ENCODE measurements around the gene SYMPK. TPM values are rescaled to one million over a fixed set of nuclear protein-coding genes. Genes with fewer than 3 reads are reported as not detected.

Gene SYMPK
- total RNA-seq, 1 donor from 2014 or later: 70.0 TPM

DNA sequence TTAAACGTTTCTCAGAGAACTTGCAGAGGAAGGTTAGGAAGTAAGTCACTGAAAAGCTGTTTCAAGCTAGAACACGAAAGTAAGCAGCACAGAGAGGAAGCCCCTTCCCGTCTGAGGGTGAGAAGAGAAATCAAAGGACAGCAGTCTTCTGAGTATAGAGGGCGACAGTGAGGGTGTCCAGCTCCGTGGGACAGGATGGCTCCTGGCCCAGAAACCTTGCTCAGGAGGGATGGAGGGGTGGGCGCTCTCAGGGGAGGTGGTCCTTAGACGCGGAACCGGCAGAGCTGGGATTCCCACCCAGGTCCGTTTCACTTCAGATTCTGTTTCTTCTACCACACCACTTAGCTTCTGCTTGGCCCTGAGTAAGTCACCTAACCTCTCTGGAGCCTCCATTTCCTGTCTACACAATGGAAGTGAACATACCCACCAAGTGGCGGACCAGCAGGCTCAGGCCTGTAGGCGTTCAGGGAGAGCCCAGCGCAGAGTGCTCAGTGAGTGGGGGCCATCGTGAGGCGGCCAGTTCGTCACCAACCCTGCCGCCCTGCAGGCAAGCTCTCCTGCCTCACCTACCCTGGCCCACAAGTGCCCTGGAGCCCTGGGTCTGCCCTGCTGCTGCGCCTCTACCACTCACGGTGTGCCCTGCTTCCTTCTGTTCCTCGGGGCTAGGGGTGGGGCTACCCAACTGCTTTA lies 42.4 kb downstream of the SYMPK start:
- H2AFZ ChIP-seq (ENCODE audit: low read depth, low read length): no peak overlapping the region
- no peak overlapping the region for H3K4me3 ChIP-seq (ENCODE audit: insufficient read depth, low read depth, low read length)
- no peaks in the 10 kb centered on the region for H3K9me3 Mint-ChIP-seq (ENCODE audit: unreplicated experiment)
- H3K4me2 ChIP-seq (ENCODE audit: low read length): no peak overlapping the region
- H3K4me1 Mint-ChIP-seq (ENCODE audit: low read depth, unreplicated experiment): peaks cover 4% of the 10 kb centered on the region
- H4K20me1 ChIP-seq (ENCODE audit: insufficient read depth, low read length): peaks cover 12% of the 10 kb centered on the region
- no peak overlapping the region for H3K27ac Mint-ChIP-seq (ENCODE audit: unreplicated experiment)
- peaks cover 3% of the 10 kb centered on the region for H3K4me1 ChIP-seq (ENCODE audit: insufficient read depth, low read length)
- no peak overlapping the region for H3K9ac ChIP-seq (ENCODE audit: low read length)
- H3K36me3 Mint-ChIP-seq (ENCODE audit: low read depth, unreplicated experiment): peaks cover 8% of the 10 kb centered on the region
- H3K36me3 ChIP-seq (ENCODE audit: insufficient read depth, low read length): peaks cover 20% of the 10 kb centered on the region
- H3K79me2 ChIP-seq (ENCODE audit: insufficient read depth, low read length): no peaks in the 10 kb centered on the region
- H3K4me3 Mint-ChIP-seq (ENCODE audit: unreplicated experiment): no peak overlapping the region
- FAIRE-seq: no peak
- H3K9me3 ChIP-seq (ENCODE audit: insufficient read depth, low read depth, low read length): no peaks in the 10 kb centered on the region
- DNase-seq (ENCODE audit: low read depth): no peak
- H3K27ac ChIP-seq (ENCODE audit: low read depth, low read length): no peak overlapping the region
- no peaks in the 10 kb centered on the region for H3K27me3 ChIP-seq (ENCODE audit: insufficient read depth, low read length)
- TF ChIP-seq EZH2 (IDR thresholded peaks at IDR 0.05; ENCODE audit: insufficient read depth, low read length): no peak
- TF ChIP-seq, protein P1, sequence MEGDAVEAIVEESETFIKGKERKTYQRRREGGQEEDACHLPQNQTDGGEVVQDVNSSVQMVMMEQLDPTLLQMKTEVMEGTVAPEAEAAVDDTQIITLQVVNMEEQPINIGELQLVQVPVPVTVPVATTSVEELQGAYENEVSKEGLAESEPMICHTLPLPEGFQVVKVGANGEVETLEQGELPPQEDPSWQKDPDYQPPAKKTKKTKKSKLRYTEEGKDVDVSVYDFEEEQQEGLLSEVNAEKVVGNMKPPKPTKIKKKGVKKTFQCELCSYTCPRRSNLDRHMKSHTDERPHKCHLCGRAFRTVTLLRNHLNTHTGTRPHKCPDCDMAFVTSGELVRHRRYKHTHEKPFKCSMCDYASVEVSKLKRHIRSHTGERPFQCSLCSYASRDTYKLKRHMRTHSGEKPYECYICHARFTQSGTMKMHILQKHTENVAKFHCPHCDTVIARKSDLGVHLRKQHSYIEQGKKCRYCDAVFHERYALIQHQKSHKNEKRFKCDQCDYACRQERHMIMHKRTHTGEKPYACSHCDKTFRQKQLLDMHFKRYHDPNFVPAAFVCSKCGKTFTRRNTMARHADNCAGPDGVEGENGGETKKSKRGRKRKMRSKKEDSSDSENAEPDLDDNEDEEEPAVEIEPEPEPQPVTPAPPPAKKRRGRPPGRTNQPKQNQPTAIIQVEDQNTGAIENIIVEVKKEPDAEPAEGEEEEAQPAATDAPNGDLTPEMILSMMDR (IDR thresholded peaks at IDR 0.05; ENCODE audit: insufficient read depth, low read depth, low read length): no peak
- no peaks in the 10 kb centered on the region for H3K27me3 Mint-ChIP-seq (ENCODE audit: low read depth, unreplicated experiment)

DNA sequence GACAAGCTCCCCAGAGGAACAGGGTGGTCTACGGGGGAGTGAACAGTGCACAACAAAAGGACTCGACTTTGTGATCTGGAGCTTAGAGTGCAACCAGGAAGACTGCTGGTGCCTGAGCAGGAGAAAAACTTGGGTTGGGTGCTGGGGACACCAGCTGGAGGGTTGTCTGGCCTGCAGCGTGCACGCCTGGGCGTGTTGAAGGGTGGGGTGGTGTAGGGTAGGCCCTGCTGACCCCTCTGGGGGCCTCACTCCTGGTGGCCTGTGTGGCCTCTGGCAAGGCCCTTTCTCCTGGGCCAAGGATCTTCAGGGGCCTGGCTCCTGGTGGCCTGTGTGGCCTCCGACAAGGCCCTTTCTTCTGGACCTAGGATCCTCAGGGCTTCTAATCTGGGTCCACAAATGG lies 43.2 kb downstream of the SYMPK start:
- Histone ChIP-seq H3K9me3 (ENCODE audit: insufficient read depth, low read depth, low read length) (no peaks in the 10 kb centered on the region), H4K20me1 (ENCODE audit: insufficient read depth, low read length) (peaks cover 12% of the 10 kb centered on the region), H3K4me1 (ENCODE audit: insufficient read depth, low read length) (peaks cover 4% of the 10 kb centered on the region), H3K27me3 (ENCODE audit: insufficient read depth, low read length) (no peaks in the 10 kb centered on the region), H2AFZ (ENCODE audit: low read depth, low read length) (no peak overlapping the region), H3K27ac (ENCODE audit: low read depth, low read length) (no peak overlapping the region), H3K36me3 (ENCODE audit: insufficient read depth, low read length) (peaks cover 13% of the 10 kb centered on the region), H3K79me2 (ENCODE audit: insufficient read depth, low read length) (no peaks in the 10 kb centered on the region), H3K4me3 (ENCODE audit: insufficient read depth, low read depth, low read length) (no peak overlapping the region), H3K9ac (ENCODE audit: low read length) (no peak overlapping the region), H3K4me2 (ENCODE audit: low read length) (no peak overlapping the region)
- no peaks in the 10 kb centered on the region for H3K9me3 Mint-ChIP-seq (ENCODE audit: unreplicated experiment)
- H3K36me3 Mint-ChIP-seq (ENCODE audit: low read depth, unreplicated experiment): peaks cover 8% of the 10 kb centered on the region
- peaks cover 4% of the 10 kb centered on the region for H3K4me1 Mint-ChIP-seq (ENCODE audit: low read depth, unreplicated experiment)
- DNase-seq (ENCODE audit: low read depth): no peak
- H3K4me3 Mint-ChIP-seq (ENCODE audit: unreplicated experiment): no peak overlapping the region
- H3K27ac Mint-ChIP-seq (ENCODE audit: unreplicated experiment): no peak overlapping the region
- FAIRE-seq: no peak
- no peaks in the 10 kb centered on the region for H3K27me3 Mint-ChIP-seq (ENCODE audit: low read depth, unreplicated experiment)
- TF ChIP-seq, protein P1 (IDR thresholded peaks at IDR 0.05; ENCODE audit: insufficient read depth, low read depth, low read length): no peak
- TF ChIP-seq EZH2 (IDR thresholded peaks at IDR 0.05; ENCODE audit: insufficient read depth, low read length): no peak

DNA sequence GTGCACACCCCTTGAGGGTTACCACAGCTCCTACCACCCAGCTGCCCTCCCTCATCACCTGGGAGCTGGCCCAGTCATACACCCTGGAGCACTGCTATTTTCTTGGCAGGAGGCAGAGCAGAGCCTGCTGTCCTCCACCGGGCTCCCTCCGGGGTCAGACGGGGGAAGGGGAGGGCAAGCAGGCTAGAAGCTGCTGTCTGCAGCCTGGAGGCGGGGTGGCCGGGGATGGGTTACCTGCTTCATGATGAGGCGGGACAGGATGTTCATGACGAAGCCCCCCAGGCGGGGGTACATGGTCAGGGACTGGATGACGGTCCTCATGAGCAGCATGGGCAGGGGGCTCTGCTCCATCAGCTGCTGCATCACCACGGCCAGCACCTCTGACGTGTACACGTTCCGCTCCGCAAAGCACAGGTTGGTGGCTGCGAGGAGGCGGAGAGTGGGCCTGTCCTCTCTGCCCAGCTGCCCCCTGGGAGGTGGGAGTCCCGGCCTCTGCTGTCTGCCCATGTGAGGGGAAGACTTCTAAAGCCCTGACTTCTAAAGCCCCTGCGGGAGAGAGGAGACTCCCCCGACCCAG lies 45.1 kb downstream of the SYMPK start:
- H2AFZ ChIP-seq (ENCODE audit: low read depth, low read length): no peak overlapping the region
- peaks cover 8% of the 10 kb centered on the region for H3K36me3 Mint-ChIP-seq (ENCODE audit: low read depth, unreplicated experiment)
- no peak overlapping the region for H3K27ac ChIP-seq (ENCODE audit: low read depth, low read length)
- H3K4me3 Mint-ChIP-seq (ENCODE audit: unreplicated experiment): no peak overlapping the region
- H3K4me1 Mint-ChIP-seq (ENCODE audit: low read depth, unreplicated experiment): peaks cover 4% of the 10 kb centered on the region
- no peaks in the 10 kb centered on the region for H3K9me3 Mint-ChIP-seq (ENCODE audit: unreplicated experiment)
- no peaks in the 10 kb centered on the region for H3K9me3 ChIP-seq (ENCODE audit: insufficient read depth, low read depth, low read length)
- FAIRE-seq (no peak), DNase-seq (ENCODE audit: low read depth) (no peak)
- H3K27me3 ChIP-seq (ENCODE audit: insufficient read depth, low read length): no peaks in the 10 kb centered on the region
- TF ChIP-seq, protein P1 (IDR thresholded peaks at IDR 0.05; ENCODE audit: insufficient read depth, low read depth, low read length): no peak
- no peak for TF ChIP-seq EZH2 (IDR thresholded peaks at IDR 0.05; ENCODE audit: insufficient read depth, low read length)
- H3K9ac ChIP-seq (ENCODE audit: low read length): no peak overlapping the region
- no peak overlapping the region for H3K27ac Mint-ChIP-seq (ENCODE audit: unreplicated experiment)
- peaks cover 5% of the 10 kb centered on the region for H3K36me3 ChIP-seq (ENCODE audit: insufficient read depth, low read length)
- H4K20me1 ChIP-seq (ENCODE audit: insufficient read depth, low read length): peaks cover 12% of the 10 kb centered on the region
- no peak overlapping the region for H3K4me2 ChIP-seq (ENCODE audit: low read length)
- H3K4me1 ChIP-seq (ENCODE audit: insufficient read depth, low read length): peaks cover 8% of the 10 kb centered on the region
- no peaks in the 10 kb centered on the region for H3K79me2 ChIP-seq (ENCODE audit: insufficient read depth, low read length)
- H3K4me3 ChIP-seq (ENCODE audit: insufficient read depth, low read depth, low read length): no peak overlapping the region
- no peaks in the 10 kb centered on the region for H3K27me3 Mint-ChIP-seq (ENCODE audit: low read depth, unreplicated experiment)
